ENCODE data around the gene ATAT1. TPM values are rescaled to one million over a fixed set of nuclear protein-coding genes. Genes with fewer than 3 reads are reported as not detected.

Gene ATAT1
- total and polyA plus RNA-seq, 9 of the 15 experiments (the other 6 are each of a cell fraction or from before 2014, with no cell fraction given): 0.65 to 5.8 (median 1.6) TPM

DNA sequence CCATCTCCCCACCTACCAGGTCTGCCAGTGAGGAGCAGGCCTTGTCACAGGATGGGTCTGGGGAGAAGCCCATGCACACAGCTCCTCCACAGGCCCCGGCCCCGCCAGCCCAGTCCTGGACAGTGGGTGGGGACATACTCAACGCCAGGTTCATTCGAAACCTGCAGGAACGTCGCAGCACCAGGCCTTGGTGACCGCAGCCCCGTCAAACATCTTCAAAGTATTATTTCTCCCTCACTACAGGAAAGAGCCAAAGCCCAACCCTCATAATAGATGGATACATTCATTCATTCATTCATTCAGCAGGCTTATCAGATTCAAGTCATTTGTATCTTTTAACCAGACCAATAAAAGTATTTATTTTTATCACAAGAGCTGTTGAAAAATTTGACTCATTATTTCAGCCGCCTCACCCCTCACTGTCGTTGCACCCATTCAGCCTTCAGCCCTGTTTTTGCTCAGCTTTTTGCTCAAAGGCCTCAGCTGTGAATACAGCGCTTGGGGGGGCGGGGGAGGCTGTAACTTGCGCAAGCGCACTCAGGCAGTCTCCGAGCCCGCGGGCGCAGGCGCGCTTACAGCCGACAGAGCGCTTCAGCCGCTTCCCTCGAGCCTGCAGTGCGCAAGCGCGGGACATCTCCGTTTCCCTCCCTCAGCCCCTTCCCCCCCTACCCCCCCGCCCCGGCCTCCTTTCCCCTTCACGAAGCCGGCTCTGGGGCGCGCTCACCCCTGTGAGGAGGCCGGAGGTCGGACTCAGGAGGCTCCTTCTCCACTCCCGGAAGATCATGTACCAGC, 20.0 kb downstream of the ATAT1 start, which contains the start of gene C6orf136 (continued):
- peak; percentile 63 for TF ChIP-seq TAF1 (IDR thresholded peaks at IDR 0.05; ENCODE audit: control insufficient read depth, extremely low read depth, insufficient read depth, low read length, severe bottlenecking)
- peak; percentile 80 for TF ChIP-seq XRCC5 (IDR thresholded peaks at IDR 0.05; ENCODE audit: low read depth, low read length)
- no peak for TF ChIP-seq PPARD (CRISPR knock-in tag; IDR thresholded peaks at IDR 0.05)

DNA sequence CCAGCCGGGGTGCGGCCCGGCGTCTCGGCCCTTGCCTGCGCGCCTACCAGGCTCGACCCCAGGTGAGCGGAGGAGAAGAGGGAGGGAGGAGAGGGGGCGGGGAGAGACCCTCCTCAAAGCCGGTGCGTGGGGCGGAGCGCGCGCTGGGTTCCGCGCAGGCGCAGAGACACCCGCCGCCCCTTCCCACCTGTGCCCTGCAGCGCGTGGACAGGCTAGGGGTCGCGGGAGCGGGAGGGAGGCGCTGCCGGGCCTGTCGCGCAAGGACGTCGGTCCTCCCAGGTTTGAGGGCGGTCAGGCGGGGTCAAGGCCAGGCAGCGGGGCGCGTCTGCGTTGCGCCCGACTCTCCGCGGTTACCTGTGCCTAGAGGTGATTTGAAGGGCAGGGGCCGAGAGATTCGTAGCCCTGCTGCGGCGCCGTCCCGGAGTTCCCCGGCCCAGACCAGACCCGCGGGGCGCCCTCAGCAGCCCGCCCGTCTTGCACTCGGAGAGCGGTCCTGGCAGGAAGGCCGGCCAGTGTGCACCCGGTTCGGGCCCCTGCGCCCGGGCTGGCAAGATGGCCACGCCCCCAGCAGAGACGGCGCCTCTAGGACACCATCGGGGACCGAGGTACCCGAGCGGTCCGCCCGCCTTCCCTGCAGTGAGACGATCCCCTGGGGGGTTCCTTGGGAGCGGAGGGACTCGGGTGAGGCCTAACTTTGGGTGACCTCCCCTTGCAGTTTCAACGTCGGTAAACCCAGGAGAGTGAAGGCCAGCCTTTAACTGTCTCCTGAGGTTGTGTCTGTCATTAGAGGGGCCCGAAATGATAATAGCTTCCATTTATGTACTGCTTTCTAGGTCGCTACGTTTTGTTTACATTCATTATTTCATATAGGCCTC, 20.8 kb downstream of the ATAT1 start:
- ATAC-seq (peak; percentile 89), FAIRE-seq (peak; percentile 62), DNase-seq (ENCODE audit: extremely low read depth in 1 of 4, low spot score in 3 of 4) (peak; percentile 86 to 97 (median 92))
- ChIA-PET CTCF (ENCODE audit: low intra/inter-chr PET ratio) (interaction anchor here (0.6 kb wide), 1 partner anchor 115 kb away, joined by 5 read pairs; no protein-coding TSS in a partner anchor), POLR2A (interaction anchor here (0.6 to 3.9 kb wide), 12 partner anchors 10 to 44 kb away, joined by 3 to 46 read pairs (median 5); partner anchors contain the start of gene MRPS18B)
- no peaks in the 10 kb centered on the region for H3K27me3 ChIP-seq (ENCODE audit: control insufficient read depth in 2 of 2, insufficient read depth in 2 of 2, low read length in 2 of 2)
- no peaks in the 10 kb centered on the region for H3K9me3 ChIP-seq (replicated peaks; ENCODE audit: control insufficient read depth, insufficient read depth, low read depth, low read length)
- 1% methylated on average over 71 of the region's 78 CpGs for WGBS (ENCODE audit: insufficient coverage, low coverage, missing lambda C conversion rate)
- intact Hi-C loops (cut with micrococcal nuclease) (loop anchor here (2.0 kb wide), 1 partner anchor 31 kb away; the partner anchor contains the start of genes MRPS18B and PPP1R10), in situ Hi-C loops (cut with MboI) (no loop called here)
- H3K36me3 ChIP-seq (ENCODE audit: control insufficient read depth, insufficient read depth, low read length): peaks cover 36% of the 10 kb centered on the region
- H3K4me2 ChIP-seq (ENCODE audit: insufficient read depth, low read length): peak overlapping the region; percentile 97
- H4K20me1 ChIP-seq (replicated peaks; ENCODE audit: control insufficient read depth, insufficient read depth, low read length): no peaks in the 10 kb centered on the region
- BruUV-seq (replicated peaks): TSS peak; percentile 70
- peaks cover 44% of the 10 kb centered on the region for H3K79me2 ChIP-seq (ENCODE audit: control insufficient read depth, insufficient read depth, low read length)
- peak overlapping the region; percentile 90 for H2AFZ ChIP-seq (ENCODE audit: low read depth, low read length)
- peak overlapping the region; percentile 75 to 99 for H3K9ac ChIP-seq (ENCODE audit: insufficient read depth in 1 of 2, low read depth in 2 of 2, low read length in 2 of 2)
- peaks cover 15 to 29% of the 10 kb centered on the region in 2 experiments for H3K4me1 ChIP-seq (replicated peaks in 1 of 2; ENCODE audit: control insufficient read depth in 2 of 2, insufficient read depth in 2 of 2, low read length in 2 of 2)
- H3K4me3 ChIP-seq: peak overlapping the region; percentile 68
- no peaks in the 10 kb centered on the region for H3K9me1 ChIP-seq (ENCODE audit: control insufficient read depth, insufficient read depth, low read length)
- H3K27ac ChIP-seq (ENCODE audit: extremely low read depth, low read depth, low read length): peak overlapping the region; percentile 83
- no peak for TF ChIP-seq MCM2 (IDR thresholded peaks at IDR 0.05; ENCODE audit: low read depth)
- TF ChIP-seq ETV6 (IDR thresholded peaks at IDR 0.05; ENCODE audit: borderline replicate concordance in 1 of 2, low read depth in 2 of 2, low read length in 1 of 2): no peak; a peak in 1 of 4 replicates
- TF ChIP-seq ETV6 (CRISPR knock-in tag; IDR thresholded peaks at IDR 0.05; ENCODE audit: borderline replicate concordance): no peak
- TF ChIP-seq, protein P1, sequence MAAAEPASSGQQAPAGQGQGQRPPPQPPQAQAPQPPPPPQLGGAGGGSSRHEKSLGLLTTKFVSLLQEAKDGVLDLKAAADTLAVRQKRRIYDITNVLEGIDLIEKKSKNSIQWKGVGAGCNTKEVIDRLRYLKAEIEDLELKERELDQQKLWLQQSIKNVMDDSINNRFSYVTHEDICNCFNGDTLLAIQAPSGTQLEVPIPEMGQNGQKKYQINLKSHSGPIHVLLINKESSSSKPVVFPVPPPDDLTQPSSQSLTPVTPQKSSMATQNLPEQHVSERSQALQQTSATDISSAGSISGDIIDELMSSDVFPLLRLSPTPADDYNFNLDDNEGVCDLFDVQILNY (CRISPR knock-in tag; IDR thresholded peaks at IDR 0.05): peak; percentile 84; the same call in 1 of the 2 replicates
- no peak for TF ChIP-seq IRF2 (CRISPR knock-in tag; IDR thresholded peaks at IDR 0.05)
- TF ChIP-seq POLR2AphosphoS5 (IDR thresholded peaks at IDR 0.05; ENCODE audit: control insufficient read depth, insufficient read depth, low read depth, low read length): peak; percentile 32
- TF ChIP-seq ZNF77 (CRISPR knock-in tag; IDR thresholded peaks at IDR 0.05): no peak
- no peak for TF ChIP-seq ZNF311 (CRISPR knock-in tag; IDR thresholded peaks at IDR 0.05)
- TF ChIP-seq TAF15 (IDR thresholded peaks at IDR 0.05; ENCODE audit: low read depth, low read length): no peak
- TF ChIP-seq THRAP3 (IDR thresholded peaks at IDR 0.05; ENCODE audit: borderline replicate concordance): no peak
- no peak for TF ChIP-seq ZNF3 (CRISPR knock-in tag; IDR thresholded peaks at IDR 0.05)
- TF ChIP-seq CREB1 (IDR thresholded peaks at IDR 0.05): no peak
- no peak for TF ChIP-seq CREB1 (CRISPR knock-in tag; IDR thresholded peaks at IDR 0.05)
- TF ChIP-seq ZNF445 (CRISPR knock-in tag; IDR thresholded peaks at IDR 0.05; ENCODE audit: low read depth): no peak
- no peak for TF ChIP-seq ZNF324 (CRISPR knock-in tag; IDR thresholded peaks at IDR 0.05)
- peak; percentile 50; the same call in 1 of the 2 replicates for TF ChIP-seq POLR2H (tag; IDR thresholded peaks at IDR 0.05; ENCODE audit: low read depth)

Measured in K562 (cell line).